NCI-H748 treated with DMSO at 0.1 percent for 48 hours (cell line): ENCODE results near the gene KRTAP5-11.
"Not testable (repeated sequence)": the region's sequence is repeated elsewhere in the genome, so short reads cannot be mapped to it uniquely, and the experiment has no call there.

ENCODE experiments used
- DNase-seq: peaks from one replicate; lab custom pipeline; 2025; lab: John Stamatoyannopoulos, UW

The KRTAP5-11 gene, protein sequence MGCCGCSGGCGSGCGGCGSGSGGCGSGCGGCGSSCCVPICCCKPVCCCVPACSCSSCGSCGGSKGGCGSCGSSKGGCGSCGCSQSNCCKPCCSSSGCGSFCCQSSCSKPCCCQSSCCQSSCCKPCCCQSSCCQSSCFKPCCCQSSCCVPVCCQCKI

DNA sequence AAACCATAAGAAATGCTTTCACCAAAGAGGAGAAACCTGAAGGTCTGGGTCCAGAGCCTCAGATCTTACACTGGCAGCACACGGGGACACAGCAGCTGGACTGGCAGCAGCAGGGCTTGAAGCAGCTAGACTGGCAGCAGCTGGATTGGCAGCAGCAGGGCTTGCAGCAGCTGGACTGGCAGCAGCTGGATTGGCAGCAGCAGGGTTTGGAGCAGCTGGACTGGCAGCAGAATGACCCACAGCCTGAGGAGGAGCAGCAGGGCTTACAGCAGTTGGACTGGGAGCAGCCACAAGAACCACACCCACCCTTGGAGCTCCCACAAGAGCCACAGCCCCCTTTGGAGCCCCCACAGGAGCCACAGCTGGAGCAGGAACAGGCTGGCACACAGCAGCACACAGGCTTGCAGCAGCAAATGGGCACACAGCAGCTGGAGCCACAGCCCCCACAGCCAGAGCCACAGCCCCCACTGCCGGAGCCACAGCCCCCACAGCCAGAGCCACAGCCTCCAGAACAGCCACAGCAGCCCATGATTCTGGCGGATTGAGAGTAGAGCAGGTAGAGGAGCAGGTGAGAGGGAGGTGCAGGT lies at the start of gene KRTAP5-11:
KRTAP5-11 (minus strand) TSS at position 567 of the 587 bp plus-strand sequence; CDS start at position 529, 38 bp downstream.
- no peak for DNase-seq

DNA sequence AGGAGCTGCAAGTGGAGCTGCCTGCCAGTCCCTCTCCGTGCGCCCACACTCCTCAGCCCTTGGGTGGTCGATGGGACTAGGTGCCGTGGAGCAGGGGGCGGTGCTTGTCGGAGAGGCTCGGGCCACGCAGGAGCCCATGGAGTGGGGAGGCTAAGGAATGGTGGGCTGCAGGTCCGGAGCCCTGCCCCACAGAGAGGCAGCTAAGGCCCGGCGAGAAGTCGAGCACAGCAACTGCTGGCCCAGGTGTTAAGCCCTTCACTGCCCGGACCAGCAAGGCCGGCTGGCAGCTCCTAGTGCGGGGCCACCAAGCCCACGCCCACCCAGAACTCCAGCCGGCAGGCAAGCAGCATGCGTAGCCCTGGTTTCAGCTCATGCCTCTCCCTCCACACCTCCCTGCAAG lies 48.9 kb upstream of the KRTAP5-11 start:
- DNase-seq = not testable (repeated sequence)

- not testable (repeated sequence) for DNase-seq
Observed at GRCh38 chr11:71630071-71630470, 47.4 kb upstream of the KRTAP5-11 start.

DNA sequence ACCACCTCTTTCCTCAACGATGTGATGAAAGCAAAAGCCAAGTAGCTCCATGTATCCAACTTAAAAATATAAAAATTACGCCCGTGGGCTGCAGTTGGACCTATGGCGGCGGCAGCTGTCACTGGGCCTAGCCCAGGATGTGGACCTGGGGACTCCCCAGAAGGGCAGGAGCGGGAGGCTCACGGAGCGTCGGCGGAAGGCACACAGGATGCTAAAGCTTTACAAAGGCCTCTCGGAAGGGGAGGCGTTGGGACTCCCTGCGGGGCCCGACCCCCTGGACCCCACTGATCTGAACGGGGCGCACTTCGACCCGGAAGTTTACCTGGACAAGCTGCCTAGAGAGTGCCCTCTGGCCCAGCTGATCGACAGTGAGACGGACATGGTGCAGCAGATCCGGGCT lies 46.3 kb upstream of the KRTAP5-11 start:
- DNase-seq = not testable (repeated sequence)

GRCh38 chr11:71623226-71623625 lies 40.6 kb upstream of the KRTAP5-11 start:
- DNase-seq = not testable (repeated sequence)

DNA sequence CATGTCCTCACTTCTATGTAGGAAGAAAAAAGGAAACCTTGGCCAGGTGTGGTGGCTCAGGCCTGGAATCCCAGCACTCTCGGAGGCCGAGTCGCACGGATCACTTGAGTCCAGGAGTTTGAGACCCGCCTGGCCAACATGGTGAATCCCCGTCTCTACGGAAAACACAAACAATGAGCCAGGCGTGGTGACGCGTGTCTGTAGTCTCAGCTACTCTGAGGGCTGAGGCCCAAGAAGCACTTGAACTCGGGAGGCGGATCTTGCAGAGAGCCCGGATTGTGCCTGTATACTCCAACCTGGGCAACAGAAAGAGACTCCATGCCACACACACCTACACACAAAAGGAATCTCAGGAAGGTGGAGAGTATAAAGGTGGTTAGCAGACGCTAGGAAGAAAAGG lies 39.9 kb upstream of the KRTAP5-11 start:
- DNase-seq = not testable (repeated sequence)

GRCh38 chr11:71615003-71615402 lies 32.3 kb upstream of the KRTAP5-11 start:
- not testable (repeated sequence) for DNase-seq

- DNase-seq = not testable (repeated sequence)
Observed at GRCh38 chr11:71614366-71614917, 31.8 kb upstream of the KRTAP5-11 start.

- DNase-seq = not testable (repeated sequence)
Observed at GRCh38 chr11:71613931-71614330, 31.3 kb upstream of the KRTAP5-11 start.

GRCh38 chr11:71611218-71611910 lies 28.7 kb upstream of the KRTAP5-11 start:
- DNase-seq = not testable (repeated sequence)

GRCh38 chr11:71608272-71608671 lies 25.6 kb upstream of the KRTAP5-11 start:
- DNase-seq = not testable (repeated sequence)

DNA sequence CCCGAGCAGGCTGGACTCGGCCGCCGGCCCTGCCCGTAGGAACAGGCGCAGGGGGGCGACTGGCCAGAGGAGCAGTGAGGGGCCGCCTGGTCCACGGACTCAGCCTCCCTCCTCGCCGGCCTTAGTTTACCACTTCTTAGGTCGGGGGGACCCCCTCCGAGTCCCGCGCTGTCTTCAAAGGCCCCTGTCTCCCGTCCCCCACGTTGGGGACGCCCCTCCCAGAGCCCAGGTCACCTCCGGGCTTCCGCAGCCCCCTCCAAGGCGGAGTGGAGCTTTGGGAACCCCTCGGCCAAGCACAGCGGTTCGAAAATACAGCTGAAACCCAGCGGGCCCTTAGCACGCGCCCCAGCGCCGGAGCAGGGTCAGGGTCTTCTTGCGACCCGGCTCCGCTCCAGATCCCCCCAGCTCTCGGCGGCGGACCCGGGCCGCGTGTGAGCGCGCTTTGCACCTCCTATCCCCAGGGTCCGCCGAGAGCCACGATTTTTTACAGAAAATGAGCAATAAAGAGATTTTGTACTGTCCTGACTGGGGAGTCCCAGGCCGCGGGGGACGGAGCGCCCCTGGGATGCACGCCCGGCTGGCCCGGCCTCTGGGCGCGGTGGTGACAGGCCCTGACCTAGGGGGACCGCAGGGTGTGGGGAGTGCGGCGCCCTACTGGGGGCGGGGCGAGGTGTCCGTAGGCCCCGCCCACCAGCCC lies 25.0 kb upstream of the KRTAP5-11 start:
- DNase-seq = not testable (repeated sequence)

GRCh38 chr11:71606853-71607519 lies 24.3 kb upstream of the KRTAP5-11 start:
- DNase-seq = not testable (repeated sequence)

GRCh38 chr11:71604798-71605488 lies 22.3 kb upstream of the KRTAP5-11 start:
- not testable (repeated sequence) for DNase-seq

DNA sequence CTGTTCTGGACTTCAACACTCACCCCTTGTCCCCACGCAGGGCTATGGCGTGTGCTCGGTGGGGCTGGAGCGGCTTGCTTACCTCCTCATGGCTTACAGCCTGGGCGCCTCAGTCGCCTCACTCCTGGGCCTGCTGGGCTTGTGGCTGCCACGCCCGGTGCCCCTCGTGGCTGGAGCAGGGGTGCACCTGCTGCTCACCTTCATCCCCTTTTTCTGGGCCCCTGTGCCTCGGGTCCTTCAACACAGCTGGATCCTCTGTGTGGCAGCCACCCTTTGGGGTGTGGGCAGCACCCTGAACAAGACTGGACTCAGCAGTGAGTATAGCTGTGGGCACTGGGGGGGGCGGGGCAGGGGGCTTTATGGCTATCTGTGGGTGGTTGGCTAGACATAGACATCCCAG lies 20.5 kb upstream of the KRTAP5-11 start:
- not testable (repeated sequence) for DNase-seq

GRCh38 chr11:71589546-71589920 lies 6.9 kb upstream of the KRTAP5-11 start:
- not testable (repeated sequence) for DNase-seq

DNA sequence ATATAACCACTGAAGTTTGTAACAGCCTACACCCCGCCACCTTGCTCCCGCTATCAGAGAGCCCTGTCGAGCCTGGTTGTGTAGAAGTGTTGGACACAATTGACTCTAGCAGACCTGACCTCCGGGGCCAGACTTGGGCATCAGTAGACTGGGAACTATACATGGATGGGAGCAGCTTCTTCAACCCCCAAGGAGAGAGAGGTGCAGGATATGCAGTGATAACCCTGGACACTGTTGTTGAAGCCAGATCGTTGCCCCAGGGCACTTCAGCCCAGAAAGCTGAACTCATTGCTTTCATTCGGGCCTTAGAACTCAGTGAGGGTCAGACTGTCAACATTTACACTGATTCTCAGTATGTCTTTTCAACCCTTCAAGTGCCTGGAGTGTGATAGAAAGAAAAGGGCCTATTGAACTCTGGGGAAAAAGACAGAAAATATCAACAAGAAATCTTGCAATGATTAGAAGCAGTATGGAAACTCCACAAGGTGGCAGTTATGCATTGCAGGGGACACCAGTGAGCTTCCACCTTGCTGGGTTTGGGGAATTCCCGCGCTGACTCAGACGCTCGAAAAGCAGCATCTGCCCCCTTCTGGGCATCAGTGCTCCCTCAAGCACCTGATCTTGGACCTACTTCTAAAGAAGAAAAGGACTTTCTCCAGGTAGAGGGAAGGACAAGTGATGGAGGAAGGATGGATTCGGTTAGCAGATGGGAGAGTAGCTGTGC lies 6.3 kb upstream of the KRTAP5-11 start:
- not testable (repeated sequence) for DNase-seq

GRCh38 chr11:71588314-71588713 lies 5.6 kb upstream of the KRTAP5-11 start:
- not testable (repeated sequence) for DNase-seq

DNA sequence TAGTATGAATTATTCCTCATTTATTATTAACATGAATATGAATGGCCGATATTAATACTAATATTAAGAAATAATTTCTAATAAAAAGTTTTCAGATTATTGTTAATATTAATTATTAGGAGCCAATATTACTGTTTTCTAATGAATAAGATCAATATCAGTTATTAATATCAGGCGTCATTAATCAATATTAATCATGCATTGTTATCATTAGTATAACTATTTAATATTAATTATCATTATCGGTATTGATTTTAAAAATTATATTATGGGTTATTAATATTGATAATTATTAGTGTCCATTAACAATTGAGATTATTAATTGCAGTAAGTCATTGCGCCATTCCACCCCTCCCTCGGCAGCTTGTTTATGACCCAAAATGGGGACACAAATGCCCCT lies 3.0 kb upstream of the KRTAP5-11 start:
- not testable (repeated sequence) for DNase-seq

- not testable (repeated sequence) for DNase-seq
Observed at GRCh38 chr11:71582969-71583368, 294 bp upstream of the KRTAP5-11 start.
